Chondrocyte (in vitro differentiated cells): Measurements from ENCODE around the gene C20orf202. TPM values are rescaled to one million over a fixed set of nuclear protein-coding genes. Genes with fewer than 3 reads are reported as not detected.
A peak's percentile ranks its signal among the peaks of the same experiment; 100 is the strongest.
"Not testable (repeated sequence)": the region's sequence is repeated elsewhere in the genome, so short reads cannot be mapped to it uniquely, and the experiment has no call there.

Experiments used
- DNase-seq: peaks from one replicate; pipeline ENCODE4 v3.0.0; 2021; ENCODE audit warnings: mixed read lengths, low spot score
- H3K27ac Mint-ChIP-seq: one replicate; pipeline ENCODE4 v1.8.0; 2021; ENCODE audit warnings: mild to moderate bottlenecking, moderate library complexity, mixed read lengths; ENCODE audit not compliant: unreplicated experiment
- H3K27me3 Mint-ChIP-seq: 2 replicates; pipeline ENCODE4 v1.8.0; 2021; ENCODE audit warnings: low read depth, mixed read lengths
- H3K36me3 Mint-ChIP-seq: 2 replicates; pipeline ENCODE4 v1.8.0; 2021; ENCODE audit warnings: low read depth, mixed read lengths
- H3K4me1 Mint-ChIP-seq: 2 replicates; pipeline ENCODE4 v1.8.0; 2021; ENCODE audit warnings: low read depth, mild to moderate bottlenecking, mixed read lengths
- H3K4me3 Mint-ChIP-seq: one replicate; pipeline ENCODE4 v1.8.0; 2021; ENCODE audit warnings: mild to moderate bottlenecking, moderate library complexity, mixed read lengths; ENCODE audit not compliant: unreplicated experiment
- H3K9me3 Mint-ChIP-seq: 2 replicates; pipeline ENCODE4 v1.8.0; 2021; ENCODE audit warnings: low read depth, mixed read lengths
- CTCF ChIP-seq: fragments of 200-600 bp; sonication (generic); IDR thresholded peaks from 2 replicates; pipeline ENCODE4 v1.5.0; 2021; ENCODE audit warnings: antibody characterized with exemption, mild to moderate bottlenecking, moderate library complexity
- total RNA-seq: library from RNA; stranded (reverse); gene quantifications from 3 replicates; pipeline ENCODE4 v1.2.1, GENCODE V29; 2021

Gene C20orf202
- total RNA-seq, 1 donor from 2014 or later = not detected

GRCh38 chr20:1210501-1210900 lies 7.2 kb downstream of the C20orf202 start:
- no peak for DNase-seq
- no peaks in the 10 kb centered on the region for H3K36me3 Mint-ChIP-seq
- H3K27ac Mint-ChIP-seq = no peak overlapping the region
- H3K4me3 Mint-ChIP-seq = no peak overlapping the region
- H3K9me3 Mint-ChIP-seq = no peaks in the 10 kb centered on the region
- no peak for TF ChIP-seq CTCF
- H3K27me3 Mint-ChIP-seq = peaks cover 56% of the 10 kb centered on the region
- peaks cover 4% of the 10 kb centered on the region for H3K4me1 Mint-ChIP-seq

GRCh38 chr20:1212023-1212422 lies 8.8 kb downstream of the C20orf202 start:
- Mint-ChIP-seq H3K9me3 (no peaks in the 10 kb centered on the region), H3K36me3 (no peaks in the 10 kb centered on the region), H3K27me3 (peaks cover 59% of the 10 kb centered on the region), H3K4me3 (no peak overlapping the region), H3K4me1 (peaks cover 4% of the 10 kb centered on the region), H3K27ac (no peak overlapping the region)
- no peak for TF ChIP-seq CTCF
- no peak for DNase-seq

- no peak for DNase-seq
- peaks cover 58% of the 10 kb centered on the region for H3K27me3 Mint-ChIP-seq
- H3K4me1 Mint-ChIP-seq = peaks cover 4% of the 10 kb centered on the region
- no peaks in the 10 kb centered on the region for H3K9me3 Mint-ChIP-seq
- H3K36me3 Mint-ChIP-seq = peaks cover under 1% of the 10 kb centered on the region
- no peak overlapping the region for H3K4me3 Mint-ChIP-seq
- TF ChIP-seq CTCF = peak; percentile 88
- H3K27ac Mint-ChIP-seq = no peak overlapping the region
Measured at GRCh38 chr20:1212607-1213396, 9.5 kb downstream of the C20orf202 start.

- H3K27me3 Mint-ChIP-seq = peaks cover 58% of the 10 kb centered on the region
- peaks cover 4% of the 10 kb centered on the region for H3K4me1 Mint-ChIP-seq
- H3K27ac Mint-ChIP-seq = no peak overlapping the region
- no peak for TF ChIP-seq CTCF
- DNase-seq = no peak
- H3K36me3 Mint-ChIP-seq = peaks cover 3% of the 10 kb centered on the region
- H3K9me3 Mint-ChIP-seq = no peaks in the 10 kb centered on the region
- H3K4me3 Mint-ChIP-seq = no peak overlapping the region
Measured at GRCh38 chr20:1214838-1215261, 11.6 kb downstream of the C20orf202 start.

GRCh38 chr20:1215386-1216170 lies 12.3 kb downstream of the C20orf202 start:
- Mint-ChIP-seq H3K27me3 (peaks cover 61% of the 10 kb centered on the region), H3K4me1 (peaks cover 4% of the 10 kb centered on the region), H3K36me3 (peaks cover 3% of the 10 kb centered on the region), H3K27ac (no peak overlapping the region), H3K9me3 (no peaks in the 10 kb centered on the region), H3K4me3 (no peak overlapping the region)
- no peak for DNase-seq
- TF ChIP-seq CTCF = no peak

GRCh38 chr20:1216527-1217427 lies 13.5 kb downstream of the C20orf202 start:
- not testable (repeated sequence) for H3K36me3 Mint-ChIP-seq, H3K27ac Mint-ChIP-seq, H3K4me3 Mint-ChIP-seq, H3K4me1 Mint-ChIP-seq, H3K9me3 Mint-ChIP-seq
- peaks cover 60% of the 10 kb centered on the region for H3K27me3 Mint-ChIP-seq
- DNase-seq = peak; percentile 44

- H3K36me3 Mint-ChIP-seq = not testable (repeated sequence)
- peaks cover 32% of the 10 kb centered on the region for H3K27me3 Mint-ChIP-seq
Measured at GRCh38 chr20:1222750-1223149, 19.5 kb downstream of the C20orf202 start.

More at GRCh38 chr20:1222750-1223149, 19.5 kb downstream of the C20orf202 start:
- H3K9me3 Mint-ChIP-seq, H3K4me1 Mint-ChIP-seq, H3K27ac Mint-ChIP-seq, H3K4me3 Mint-ChIP-seq, DNase-seq: not testable (repeated sequence)
